ENCODE measurements around the gene NKX6-2. TPM values are rescaled to one million over a fixed set of nuclear protein-coding genes. Genes with fewer than 3 reads are reported as not detected.

The NKX6-2 gene
- total RNA-seq, 1 donor from 2014 or later, result not detected

DNA sequence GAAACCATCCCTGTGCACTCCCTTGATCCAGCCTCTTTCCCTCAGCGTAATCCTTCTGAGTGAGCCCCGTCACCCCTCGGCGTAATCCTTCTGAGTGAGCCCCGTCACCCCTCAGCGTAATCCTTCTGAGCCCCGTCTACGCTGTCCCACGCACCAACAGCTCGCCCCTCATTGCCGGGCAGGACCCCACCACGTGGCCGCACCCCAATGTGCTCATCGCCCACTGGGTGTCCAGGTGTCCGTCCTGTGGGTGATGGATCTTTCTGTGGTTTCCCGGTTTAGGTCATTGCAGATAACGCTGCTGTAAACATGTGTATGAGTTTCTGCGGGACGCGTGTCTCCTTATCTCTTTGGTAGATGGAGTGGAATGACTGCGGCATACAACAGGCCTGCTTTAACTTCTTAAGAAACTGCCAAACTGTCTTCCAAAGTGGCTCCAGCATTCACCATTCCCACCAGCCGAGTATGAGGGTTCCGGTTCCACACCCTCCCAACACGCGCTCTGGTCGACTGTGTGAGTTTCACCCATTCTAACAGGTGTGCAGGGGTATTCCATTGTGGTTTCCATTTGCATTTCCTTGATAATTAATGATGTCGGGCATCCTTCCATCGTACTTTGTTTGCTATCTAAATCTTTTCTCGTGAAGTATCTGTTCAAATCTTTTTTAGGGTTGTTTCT is 42.1 kb upstream of the NKX6-2 start:
- DNase-seq (ENCODE audit: low read depth) (no peak), FAIRE-seq (no peak)
- H3K27ac ChIP-seq (ENCODE audit: low read depth, low read length), result no peak overlapping the region
- H3K36me3 ChIP-seq (ENCODE audit: insufficient read depth, low read length), result no peaks in the 10 kb centered on the region
- Mint-ChIP-seq H3K9me3 (ENCODE audit: unreplicated experiment) (peaks cover 8% of the 10 kb centered on the region), H3K36me3 (ENCODE audit: low read depth, unreplicated experiment) (no peaks in the 10 kb centered on the region), H3K27me3 (ENCODE audit: low read depth, unreplicated experiment) (peaks cover 42% of the 10 kb centered on the region), H3K27ac (ENCODE audit: unreplicated experiment) (no peak overlapping the region), H3K4me1 (ENCODE audit: low read depth, unreplicated experiment) (no peaks in the 10 kb centered on the region), H3K4me3 (ENCODE audit: unreplicated experiment) (no peak overlapping the region)
- H3K4me1 ChIP-seq (ENCODE audit: insufficient read depth, low read length), result no peaks in the 10 kb centered on the region
- no peak overlapping the region for H3K4me3 ChIP-seq (ENCODE audit: insufficient read depth, low read depth, low read length)
- no peaks in the 10 kb centered on the region for H4K20me1 ChIP-seq (ENCODE audit: insufficient read depth, low read length)
- no peak for TF ChIP-seq EZH2 (IDR thresholded peaks at IDR 0.05; ENCODE audit: insufficient read depth, low read length)
- TF ChIP-seq, protein P1, sequence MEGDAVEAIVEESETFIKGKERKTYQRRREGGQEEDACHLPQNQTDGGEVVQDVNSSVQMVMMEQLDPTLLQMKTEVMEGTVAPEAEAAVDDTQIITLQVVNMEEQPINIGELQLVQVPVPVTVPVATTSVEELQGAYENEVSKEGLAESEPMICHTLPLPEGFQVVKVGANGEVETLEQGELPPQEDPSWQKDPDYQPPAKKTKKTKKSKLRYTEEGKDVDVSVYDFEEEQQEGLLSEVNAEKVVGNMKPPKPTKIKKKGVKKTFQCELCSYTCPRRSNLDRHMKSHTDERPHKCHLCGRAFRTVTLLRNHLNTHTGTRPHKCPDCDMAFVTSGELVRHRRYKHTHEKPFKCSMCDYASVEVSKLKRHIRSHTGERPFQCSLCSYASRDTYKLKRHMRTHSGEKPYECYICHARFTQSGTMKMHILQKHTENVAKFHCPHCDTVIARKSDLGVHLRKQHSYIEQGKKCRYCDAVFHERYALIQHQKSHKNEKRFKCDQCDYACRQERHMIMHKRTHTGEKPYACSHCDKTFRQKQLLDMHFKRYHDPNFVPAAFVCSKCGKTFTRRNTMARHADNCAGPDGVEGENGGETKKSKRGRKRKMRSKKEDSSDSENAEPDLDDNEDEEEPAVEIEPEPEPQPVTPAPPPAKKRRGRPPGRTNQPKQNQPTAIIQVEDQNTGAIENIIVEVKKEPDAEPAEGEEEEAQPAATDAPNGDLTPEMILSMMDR (IDR thresholded peaks at IDR 0.05; ENCODE audit: insufficient read depth, low read depth, low read length), result no peak
- peaks cover 10% of the 10 kb centered on the region for H3K27me3 ChIP-seq (ENCODE audit: insufficient read depth, low read length)
- H3K9me3 ChIP-seq (ENCODE audit: insufficient read depth, low read depth, low read length), result peaks cover 10% of the 10 kb centered on the region
- no peak overlapping the region for H3K4me2 ChIP-seq (ENCODE audit: low read length)
- H3K9ac ChIP-seq (ENCODE audit: low read length), result no peak overlapping the region
- no peaks in the 10 kb centered on the region for H3K79me2 ChIP-seq (ENCODE audit: insufficient read depth, low read length)
- no peak overlapping the region for H2AFZ ChIP-seq (ENCODE audit: low read depth, low read length)

DNA sequence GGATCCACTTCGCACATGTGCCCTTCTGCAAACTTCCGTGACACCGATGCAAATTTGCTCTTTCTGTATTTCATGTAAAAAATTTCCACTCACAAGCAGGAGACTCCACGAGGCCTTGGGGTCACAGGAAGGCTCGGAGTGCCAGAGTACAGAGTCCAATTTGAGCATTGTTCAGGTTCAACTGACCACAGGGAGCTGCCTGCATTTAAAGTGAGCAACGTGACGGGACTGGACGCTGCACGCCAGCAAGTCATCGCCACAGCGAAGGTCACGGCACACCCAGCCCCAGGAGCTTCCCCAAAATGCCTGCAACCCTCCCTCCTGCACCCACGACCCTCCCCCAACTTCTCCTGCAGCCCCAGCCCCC is 41.5 kb upstream of the NKX6-2 start:
- Histone ChIP-seq H3K27ac (ENCODE audit: low read depth, low read length) (no peak overlapping the region), H3K4me3 (ENCODE audit: insufficient read depth, low read depth, low read length) (no peak overlapping the region), H3K27me3 (ENCODE audit: insufficient read depth, low read length) (peaks cover 10% of the 10 kb centered on the region), H3K9me3 (ENCODE audit: insufficient read depth, low read depth, low read length) (peaks cover 10% of the 10 kb centered on the region), H3K9ac (ENCODE audit: low read length) (no peak overlapping the region), H3K4me2 (ENCODE audit: low read length) (no peak overlapping the region), H3K4me1 (ENCODE audit: insufficient read depth, low read length) (no peaks in the 10 kb centered on the region), H3K36me3 (ENCODE audit: insufficient read depth, low read length) (no peaks in the 10 kb centered on the region), H2AFZ (ENCODE audit: low read depth, low read length) (no peak overlapping the region), H4K20me1 (ENCODE audit: insufficient read depth, low read length) (no peaks in the 10 kb centered on the region), H3K79me2 (ENCODE audit: insufficient read depth, low read length) (no peaks in the 10 kb centered on the region)
- FAIRE-seq (no peak), DNase-seq (ENCODE audit: low read depth) (no peak)
- no peaks in the 10 kb centered on the region for H3K36me3 Mint-ChIP-seq (ENCODE audit: low read depth, unreplicated experiment)
- H3K27ac Mint-ChIP-seq (ENCODE audit: unreplicated experiment), result no peak overlapping the region
- TF ChIP-seq, protein P1 (IDR thresholded peaks at IDR 0.05; ENCODE audit: insufficient read depth, low read depth, low read length), result no peak
- no peak for TF ChIP-seq EZH2 (IDR thresholded peaks at IDR 0.05; ENCODE audit: insufficient read depth, low read length)
- no peak overlapping the region for H3K4me3 Mint-ChIP-seq (ENCODE audit: unreplicated experiment)
- peaks cover 38% of the 10 kb centered on the region for H3K27me3 Mint-ChIP-seq (ENCODE audit: low read depth, unreplicated experiment)
- peaks cover 8% of the 10 kb centered on the region for H3K9me3 Mint-ChIP-seq (ENCODE audit: unreplicated experiment)
- H3K4me1 Mint-ChIP-seq (ENCODE audit: low read depth, unreplicated experiment), result no peaks in the 10 kb centered on the region
